ENCODE data around the gene RAB44.
"Not testable (repeated sequence)": the region's sequence is repeated elsewhere in the genome, so short reads cannot be mapped to it uniquely, and the experiment has no call there.

Gene RAB44

GRCh38 chr6:36697481-36697903 is at the start of gene RAB44:
Gene RAB44, plus strand, starts transcription at chr6:36697826. Its CDS starts 6,410 bp downstream, at chr6:36704236.
- no peak for FAIRE-seq

- no peak for FAIRE-seq
Measured at GRCh38 chr6:36649086-36649485, 48.5 kb upstream of the RAB44 start.

- FAIRE-seq, result no peak
Measured at GRCh38 chr6:36649701-36650484, 47.7 kb upstream of the RAB44 start.

- FAIRE-seq, result no peak
Measured at GRCh38 chr6:36650848-36651478, 46.7 kb upstream of the RAB44 start.

- no peak for FAIRE-seq
Measured at GRCh38 chr6:36651659-36652379, 45.8 kb upstream of the RAB44 start.

- not testable (repeated sequence) for FAIRE-seq
Measured at GRCh38 chr6:36654469-36654868, 43.2 kb upstream of the RAB44 start.

GRCh38 chr6:36655085-36655724 is 42.4 kb upstream of the RAB44 start:
- no peak for FAIRE-seq

- no peak for FAIRE-seq
Measured at GRCh38 chr6:36656441-36656840, 41.2 kb upstream of the RAB44 start.

GRCh38 chr6:36657271-36657670 is 40.4 kb upstream of the RAB44 start:
- FAIRE-seq, result no peak

- no peak for FAIRE-seq
Measured at GRCh38 chr6:36657942-36658544, 39.6 kb upstream of the RAB44 start.

- FAIRE-seq, result no peak
Measured at GRCh38 chr6:36659271-36659670, 38.4 kb upstream of the RAB44 start.

GRCh38 chr6:36660771-36661471 is 36.7 kb upstream of the RAB44 start:
- FAIRE-seq, result no peak

- no peak for FAIRE-seq
Measured at GRCh38 chr6:36662380-36662779, 35.2 kb upstream of the RAB44 start.

- FAIRE-seq, result no peak
Measured at GRCh38 chr6:36662827-36663256, 34.8 kb upstream of the RAB44 start.

- FAIRE-seq, result no peak
Measured at GRCh38 chr6:36663504-36664446, 33.9 kb upstream of the RAB44 start.

GRCh38 chr6:36665180-36665579 is 32.4 kb upstream of the RAB44 start:
- FAIRE-seq, result no peak

GRCh38 chr6:36666287-36666686 is 31.3 kb upstream of the RAB44 start:
- no peak for FAIRE-seq

- no peak for FAIRE-seq
Measured at GRCh38 chr6:36666826-36667591, 30.6 kb upstream of the RAB44 start.

- FAIRE-seq, result no peak
Measured at GRCh38 chr6:36668591-36668990, 29.0 kb upstream of the RAB44 start.

GRCh38 chr6:36669002-36669401 is 28.6 kb upstream of the RAB44 start:
- FAIRE-seq, result no peak
